ENCODE data around the gene PF4V1.
A peak's percentile ranks its signal among the peaks of the same experiment; 100 is the strongest.

The PF4V1 gene

GRCh38 chr4:73848183-73848777, 4.8 kb upstream of the PF4V1 start:
- no peaks in the 10 kb centered on the region for H3K36me3 ChIP-seq (ENCODE audit: control insufficient read depth, insufficient read depth, low read length)
- H3K27me3 ChIP-seq (ENCODE audit: control insufficient read depth, insufficient read depth, low read length): peaks cover 14% of the 10 kb centered on the region
- H3K9me3 ChIP-seq (ENCODE audit: control insufficient read depth, insufficient read depth, low read length): no peaks in the 10 kb centered on the region
- no peak overlapping the region for H3K9ac ChIP-seq (ENCODE audit: low read depth, low read length)
- H3K4me3 ChIP-seq (ENCODE audit: low read depth, low read length): no peak overlapping the region
- H3K4me1 ChIP-seq (ENCODE audit: control insufficient read depth, insufficient read depth, low read length): no peaks in the 10 kb centered on the region

GRCh38 chr4:73850261-73850970, 2.7 kb upstream of the PF4V1 start:
- H3K9ac ChIP-seq (ENCODE audit: low read depth, low read length): no peak overlapping the region
- H3K9me3 ChIP-seq (ENCODE audit: control insufficient read depth, insufficient read depth, low read length): no peaks in the 10 kb centered on the region
- no peaks in the 10 kb centered on the region for H3K36me3 ChIP-seq (ENCODE audit: control insufficient read depth, insufficient read depth, low read length)
- H3K4me3 ChIP-seq (ENCODE audit: low read depth, low read length): no peak overlapping the region
- H3K4me1 ChIP-seq (ENCODE audit: control insufficient read depth, insufficient read depth, low read length): no peaks in the 10 kb centered on the region
- peaks cover 29% of the 10 kb centered on the region for H3K27me3 ChIP-seq (ENCODE audit: control insufficient read depth, insufficient read depth, low read length)

- Histone ChIP-seq H3K27me3 (ENCODE audit: control insufficient read depth, insufficient read depth, low read length) (peaks cover 29% of the 10 kb centered on the region), H3K36me3 (ENCODE audit: control insufficient read depth, insufficient read depth, low read length) (no peaks in the 10 kb centered on the region), H3K4me1 (ENCODE audit: control insufficient read depth, insufficient read depth, low read length) (no peaks in the 10 kb centered on the region), H3K9ac (ENCODE audit: low read depth, low read length) (no peak overlapping the region), H3K4me3 (ENCODE audit: low read depth, low read length) (no peak overlapping the region), H3K9me3 (ENCODE audit: control insufficient read depth, insufficient read depth, low read length) (no peaks in the 10 kb centered on the region)
These were observed 1.8 kb upstream of the PF4V1 start for GRCh38 chr4:73851293-73851692.

GRCh38 chr4:73852771-73853170, 325 bp upstream of the PF4V1 start:
- H3K9ac ChIP-seq (ENCODE audit: low read depth, low read length): no peak overlapping the region
- H3K4me3 ChIP-seq (ENCODE audit: low read depth, low read length): peak overlapping the region; percentile 55
- H3K27me3 ChIP-seq (ENCODE audit: control insufficient read depth, insufficient read depth, low read length): peaks cover 29% of the 10 kb centered on the region
- no peaks in the 10 kb centered on the region for H3K4me1 ChIP-seq (ENCODE audit: control insufficient read depth, insufficient read depth, low read length)
- H3K36me3 ChIP-seq (ENCODE audit: control insufficient read depth, insufficient read depth, low read length): no peaks in the 10 kb centered on the region
- H3K9me3 ChIP-seq (ENCODE audit: control insufficient read depth, insufficient read depth, low read length): no peaks in the 10 kb centered on the region

GRCh38 chr4:73853718-73854473, 800 bp downstream of the PF4V1 start:
- peak overlapping the region; percentile 55 for H3K4me3 ChIP-seq (ENCODE audit: low read depth, low read length)
- no peaks in the 10 kb centered on the region for H3K9me3 ChIP-seq (ENCODE audit: control insufficient read depth, insufficient read depth, low read length)
- H3K36me3 ChIP-seq (ENCODE audit: control insufficient read depth, insufficient read depth, low read length): no peaks in the 10 kb centered on the region
- no peaks in the 10 kb centered on the region for H3K4me1 ChIP-seq (ENCODE audit: control insufficient read depth, insufficient read depth, low read length)
- H3K9ac ChIP-seq (ENCODE audit: low read depth, low read length): no peak overlapping the region
- H3K27me3 ChIP-seq (ENCODE audit: control insufficient read depth, insufficient read depth, low read length): peaks cover 29% of the 10 kb centered on the region

GRCh38 chr4:73855406-73855805, 2.3 kb downstream of the PF4V1 start:
- H3K9ac ChIP-seq (ENCODE audit: low read depth, low read length): no peak overlapping the region
- peaks cover 29% of the 10 kb centered on the region for H3K27me3 ChIP-seq (ENCODE audit: control insufficient read depth, insufficient read depth, low read length)
- no peaks in the 10 kb centered on the region for H3K36me3 ChIP-seq (ENCODE audit: control insufficient read depth, insufficient read depth, low read length)
- no peaks in the 10 kb centered on the region for H3K9me3 ChIP-seq (ENCODE audit: control insufficient read depth, insufficient read depth, low read length)
- H3K4me1 ChIP-seq (ENCODE audit: control insufficient read depth, insufficient read depth, low read length): no peaks in the 10 kb centered on the region
- no peak overlapping the region for H3K4me3 ChIP-seq (ENCODE audit: low read depth, low read length)

GRCh38 chr4:73856518-73856917, 3.4 kb downstream of the PF4V1 start:
- H3K36me3 ChIP-seq (ENCODE audit: control insufficient read depth, insufficient read depth, low read length): no peaks in the 10 kb centered on the region
- no peak overlapping the region for H3K9ac ChIP-seq (ENCODE audit: low read depth, low read length)
- H3K27me3 ChIP-seq (ENCODE audit: control insufficient read depth, insufficient read depth, low read length): peaks cover 29% of the 10 kb centered on the region
- no peaks in the 10 kb centered on the region for H3K9me3 ChIP-seq (ENCODE audit: control insufficient read depth, insufficient read depth, low read length)
- H3K4me3 ChIP-seq (ENCODE audit: low read depth, low read length): no peak overlapping the region
- no peaks in the 10 kb centered on the region for H3K4me1 ChIP-seq (ENCODE audit: control insufficient read depth, insufficient read depth, low read length)

GRCh38 chr4:73859614-73860088, 6.6 kb downstream of the PF4V1 start:
- Histone ChIP-seq H3K9ac (ENCODE audit: low read depth, low read length) (no peak overlapping the region), H3K36me3 (ENCODE audit: control insufficient read depth, insufficient read depth, low read length) (no peaks in the 10 kb centered on the region), H3K4me1 (ENCODE audit: control insufficient read depth, insufficient read depth, low read length) (no peaks in the 10 kb centered on the region), H3K27me3 (ENCODE audit: control insufficient read depth, insufficient read depth, low read length) (peaks cover 1% of the 10 kb centered on the region), H3K9me3 (ENCODE audit: control insufficient read depth, insufficient read depth, low read length) (no peaks in the 10 kb centered on the region), H3K4me3 (ENCODE audit: low read depth, low read length) (no peak overlapping the region)

GRCh38 chr4:73860181-73860580, 7.1 kb downstream of the PF4V1 start:
- Histone ChIP-seq H3K4me3 (ENCODE audit: low read depth, low read length) (no peak overlapping the region), H3K27me3 (ENCODE audit: control insufficient read depth, insufficient read depth, low read length) (no peaks in the 10 kb centered on the region), H3K9me3 (ENCODE audit: control insufficient read depth, insufficient read depth, low read length) (no peaks in the 10 kb centered on the region), H3K4me1 (ENCODE audit: control insufficient read depth, insufficient read depth, low read length) (no peaks in the 10 kb centered on the region), H3K9ac (ENCODE audit: low read depth, low read length) (no peak overlapping the region), H3K36me3 (ENCODE audit: control insufficient read depth, insufficient read depth, low read length) (no peaks in the 10 kb centered on the region)

- no peaks in the 10 kb centered on the region for H3K9me3 ChIP-seq (ENCODE audit: control insufficient read depth, insufficient read depth, low read length)
- no peaks in the 10 kb centered on the region for H3K36me3 ChIP-seq (ENCODE audit: control insufficient read depth, insufficient read depth, low read length)
- no peaks in the 10 kb centered on the region for H3K4me1 ChIP-seq (ENCODE audit: control insufficient read depth, insufficient read depth, low read length)
- no peak overlapping the region for H3K9ac ChIP-seq (ENCODE audit: low read depth, low read length)
- H3K27me3 ChIP-seq (ENCODE audit: control insufficient read depth, insufficient read depth, low read length): no peaks in the 10 kb centered on the region
- H3K4me3 ChIP-seq (ENCODE audit: low read depth, low read length): no peak overlapping the region
These were observed 7.8 kb downstream of the PF4V1 start for GRCh38 chr4:73860917-73861316.

- no peaks in the 10 kb centered on the region for H3K4me1 ChIP-seq (ENCODE audit: control insufficient read depth, insufficient read depth, low read length)
- H3K4me3 ChIP-seq (ENCODE audit: low read depth, low read length): no peak overlapping the region
- no peaks in the 10 kb centered on the region for H3K36me3 ChIP-seq (ENCODE audit: control insufficient read depth, insufficient read depth, low read length)
- H3K9me3 ChIP-seq (ENCODE audit: control insufficient read depth, insufficient read depth, low read length): no peaks in the 10 kb centered on the region
- H3K9ac ChIP-seq (ENCODE audit: low read depth, low read length): no peak overlapping the region
- H3K27me3 ChIP-seq (ENCODE audit: control insufficient read depth, insufficient read depth, low read length): no peaks in the 10 kb centered on the region
These were observed 9.2 kb downstream of the PF4V1 start for GRCh38 chr4:73862322-73862721.

- H3K9ac ChIP-seq (ENCODE audit: low read depth, low read length): no peak overlapping the region
- H3K27me3 ChIP-seq (ENCODE audit: control insufficient read depth, insufficient read depth, low read length): peaks cover 13% of the 10 kb centered on the region
- no peaks in the 10 kb centered on the region for H3K4me1 ChIP-seq (ENCODE audit: control insufficient read depth, insufficient read depth, low read length)
These were observed 11.3 kb downstream of the PF4V1 start for GRCh38 chr4:73864365-73864764.

More at GRCh38 chr4:73864365-73864764, 11.3 kb downstream of the PF4V1 start:
- Histone ChIP-seq H3K36me3 (ENCODE audit: control insufficient read depth, insufficient read depth, low read length) (no peaks in the 10 kb centered on the region), H3K4me3 (ENCODE audit: low read depth, low read length) (no peak overlapping the region), H3K9me3 (ENCODE audit: control insufficient read depth, insufficient read depth, low read length) (no peaks in the 10 kb centered on the region)

Data from iPS-15b (cell line).